OCI-LY1 (cell line): ENCODE data around the gene SNX18.

Experiments
- H2AFZ ChIP-seq: fragments of 200-600 bp; sonication (generic), shearing (Covaris generic); 2 replicates; pipeline ENCODE4 v1.6.0; 2014; ENCODE audit warnings: antibody characterized with exemption, mild to moderate bottlenecking, low read length
- H3F3A ChIP-seq: fragments of 200-600 bp; sonication (generic), shearing (Covaris generic); 2 replicates; pipeline ENCODE4 v1.6.0; 2014; ENCODE audit warnings: mild to moderate bottlenecking, antibody characterized with exemption, low read length, moderate library complexity; ENCODE audit not compliant: insufficient read depth
- H3K27ac ChIP-seq: fragments of 200-600 bp; sonication (generic); 2 replicates; pipeline ENCODE4 v1.5.1; 2014; ENCODE audit warnings: low read length, mixed run types, mild to moderate bottlenecking, low read depth; ENCODE audit not compliant: poor library complexity, severe bottlenecking
- H3K27me3 ChIP-seq: fragments of 200-600 bp; sonication (generic); 2 replicates; pipeline ENCODE4 v1.6.0; 2014; ENCODE audit warnings: antibody characterized with exemption, mild to moderate bottlenecking, low read length, moderate library complexity; ENCODE audit not compliant: insufficient read depth
- H3K36me3 ChIP-seq: fragments of 200-600 bp; sonication (generic); 2 replicates; pipeline ENCODE4 v1.6.1; 2014; ENCODE audit warnings: mild to moderate bottlenecking, antibody characterized with exemption, low read length, moderate library complexity, mixed read lengths; ENCODE audit not compliant: insufficient read depth
- H3K4me1 ChIP-seq: fragments of 200-600 bp; sonication (generic); 2 replicates; pipeline ENCODE4 v1.5.1; 2014; ENCODE audit warnings: mild to moderate bottlenecking, low read length, moderate library complexity; ENCODE audit not compliant: insufficient read depth, severe bottlenecking
- H3K4me2 ChIP-seq: fragments of 200-600 bp; sonication (generic), shearing (Covaris generic); 2 replicates; pipeline ENCODE4 v1.6.1; 2014; ENCODE audit warnings: low read length
- H3K4me3 ChIP-seq: fragments of 200-600 bp; sonication (generic); 2 replicates; pipeline ENCODE4 v1.5.1; 2014; ENCODE audit warnings: low read length, low read depth, mild to moderate bottlenecking, mixed read lengths; ENCODE audit not compliant: poor library complexity, severe bottlenecking
- H3K79me2 ChIP-seq: fragments of 200-600 bp; shearing (Covaris generic); 2 replicates; pipeline ENCODE4 v1.6.1; 2016; ENCODE audit warnings: mixed run types, low read length, mixed read lengths; ENCODE audit not compliant: insufficient read depth
- H3K9ac ChIP-seq: fragments of 200-600 bp; sonication (generic), shearing (Covaris generic); 2 replicates; pipeline ENCODE4 v1.6.1; 2014; ENCODE audit warnings: mild to moderate bottlenecking, low read length, mixed read lengths
- H3K9me2 ChIP-seq: fragments of 200-600 bp; sonication (generic), shearing (Covaris generic); 2 replicates; pipeline ENCODE4 v1.6.1; 2014; ENCODE audit warnings: low read depth, mild to moderate bottlenecking, low read length, mixed read lengths
- H3K9me3 ChIP-seq: fragments of 200-600 bp; shearing (Covaris generic); 2 replicates; pipeline ENCODE4 v1.6.1; 2014; ENCODE audit warnings: low read length, mixed read lengths
- H4K20me1 ChIP-seq: fragments of 200-600 bp; sonication (generic), shearing (Covaris generic); 2 replicates; pipeline ENCODE4 v1.6.0; 2016; ENCODE audit warnings: mild to moderate bottlenecking, low read length; ENCODE audit not compliant: insufficient read depth
- CTCF ChIP-seq: fragments of 200-600 bp; sonication (generic), shearing (Covaris generic); IDR thresholded peaks from 2 replicates; pipeline ENCODE4 v1.5.1; 2017; ENCODE audit warnings: mild to moderate bottlenecking, antibody characterized with exemption, low read length, moderate library complexity, mixed read lengths
- EZH2 ChIP-seq: fragments of 200-600 bp; sonication (generic), shearing (Covaris generic); IDR thresholded peaks from 2 replicates; pipeline ENCODE4 v1.8.0; 2017; ENCODE audit warnings: borderline replicate concordance, mixed run types, mild to moderate bottlenecking, antibody characterized with exemption, low read length, moderate library complexity, mixed read lengths

SNX18 gene

GRCh38 chr5:54577937-54578653, 60.5 kb downstream of the SNX18 start:
- no peaks in the 10 kb centered on the region for H3K4me1 ChIP-seq
- TF ChIP-seq EZH2 (no peak), CTCF (no peak)
- no peaks in the 10 kb centered on the region for H3K27me3 ChIP-seq
- no peaks in the 10 kb centered on the region for H3F3A ChIP-seq
- no peaks in the 10 kb centered on the region for H3K36me3 ChIP-seq
- no peaks in the 10 kb centered on the region for H3K79me2 ChIP-seq
- no peaks in the 10 kb centered on the region for H3K9me3 ChIP-seq
- H3K4me2 ChIP-seq: no peak overlapping the region
- no peak overlapping the region for H3K27ac ChIP-seq
- no peaks in the 10 kb centered on the region for H4K20me1 ChIP-seq
- no peaks in the 10 kb centered on the region for H3K9me2 ChIP-seq
- no peak overlapping the region for H2AFZ ChIP-seq
- no peak overlapping the region for H3K9ac ChIP-seq
- no peak overlapping the region for H3K4me3 ChIP-seq

GRCh38 chr5:54579591-54580295, 62.2 kb downstream of the SNX18 start:
- no peaks in the 10 kb centered on the region for H3K27me3 ChIP-seq
- H3K4me1 ChIP-seq: no peaks in the 10 kb centered on the region
- H3K4me2 ChIP-seq: no peak overlapping the region
- H3K9me3 ChIP-seq: no peaks in the 10 kb centered on the region
- H3K36me3 ChIP-seq: no peaks in the 10 kb centered on the region
- TF ChIP-seq EZH2 (no peak), CTCF (no peak)
- no peaks in the 10 kb centered on the region for H3K79me2 ChIP-seq
- no peaks in the 10 kb centered on the region for H3F3A ChIP-seq
- no peak overlapping the region for H2AFZ ChIP-seq
- H3K9me2 ChIP-seq: no peaks in the 10 kb centered on the region
- H4K20me1 ChIP-seq: no peaks in the 10 kb centered on the region
- no peak overlapping the region for H3K27ac ChIP-seq
- H3K4me3 ChIP-seq: no peak overlapping the region
- no peak overlapping the region for H3K9ac ChIP-seq

GRCh38 chr5:54580997-54581811, 63.6 kb downstream of the SNX18 start:
- Histone ChIP-seq H3K4me3 (no peak overlapping the region), H3K27ac (no peak overlapping the region), H3K4me1 (no peaks in the 10 kb centered on the region), H3K4me2 (no peak overlapping the region), H3K9ac (no peak overlapping the region), H3K9me3 (no peaks in the 10 kb centered on the region), H4K20me1 (no peaks in the 10 kb centered on the region), H3K36me3 (no peaks in the 10 kb centered on the region), H3K9me2 (no peaks in the 10 kb centered on the region), H3K79me2 (no peaks in the 10 kb centered on the region), H3F3A (no peaks in the 10 kb centered on the region), H3K27me3 (no peaks in the 10 kb centered on the region), H2AFZ (no peak overlapping the region)
- no peak for TF ChIP-seq CTCF
- TF ChIP-seq EZH2: no peak
